Measurements from ENCODE around the gene RNF39.
"Not testable (repeated sequence)": the region's sequence is repeated elsewhere in the genome, so short reads cannot be mapped to it uniquely, and the experiment has no call there.

The RNF39 gene, protein sequence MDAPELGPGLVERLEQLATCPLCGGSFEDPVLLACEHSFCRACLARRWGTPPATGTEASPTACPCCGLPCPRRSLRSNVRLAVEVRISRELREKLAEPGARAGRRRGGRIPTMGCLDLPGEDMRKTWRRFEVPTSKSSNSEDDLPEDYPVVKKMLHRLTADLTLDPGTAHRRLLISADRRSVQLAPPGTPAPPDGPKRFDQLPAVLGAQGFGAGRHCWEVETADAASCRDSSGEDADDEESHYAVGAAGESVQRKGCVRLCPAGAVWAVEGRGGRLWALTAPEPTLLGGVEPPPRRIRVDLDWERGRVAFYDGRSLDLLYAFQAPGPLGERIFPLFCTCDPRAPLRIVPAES

DNA sequence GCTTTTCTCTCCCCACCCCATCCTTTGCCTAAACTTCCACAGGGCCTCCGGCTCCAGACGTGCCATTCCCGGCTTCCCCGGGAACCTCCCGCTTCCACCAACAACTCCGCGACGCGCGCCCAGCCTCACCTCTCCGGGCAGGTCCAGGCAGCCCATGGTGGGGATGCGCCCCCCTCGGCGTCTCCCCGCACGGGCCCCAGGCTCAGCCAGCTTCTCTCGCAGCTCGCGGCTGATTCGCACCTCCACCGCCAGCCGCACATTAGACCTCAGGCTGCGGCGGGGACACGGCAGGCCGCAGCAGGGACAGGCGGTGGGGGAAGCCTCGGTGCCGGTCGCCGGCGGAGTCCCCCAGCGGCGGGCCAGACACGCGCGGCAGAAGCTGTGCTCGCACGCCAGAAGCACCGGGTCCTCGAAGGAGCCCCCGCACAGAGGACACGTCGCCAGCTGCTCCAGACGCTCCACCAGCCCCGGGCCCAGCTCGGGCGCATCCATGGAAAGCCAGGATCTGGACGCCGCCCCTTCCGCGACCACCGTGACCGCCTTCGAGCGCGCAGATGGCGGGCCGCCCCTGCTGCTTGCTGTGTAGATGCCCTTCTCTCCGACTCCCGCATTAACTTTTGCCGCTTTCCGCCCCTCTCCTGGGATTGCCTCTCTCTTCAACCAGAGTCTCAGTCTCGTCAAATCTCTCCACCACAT is at the start of gene RNF39:
TSS of gene RNF39 (minus strand) at position 676 of the 696 bp plus-strand sequence. CDS start at position 492, 184 bp downstream.
- no peak for DNase-seq (ENCODE audit: low read depth)
- TF ChIP-seq, protein P1, sequence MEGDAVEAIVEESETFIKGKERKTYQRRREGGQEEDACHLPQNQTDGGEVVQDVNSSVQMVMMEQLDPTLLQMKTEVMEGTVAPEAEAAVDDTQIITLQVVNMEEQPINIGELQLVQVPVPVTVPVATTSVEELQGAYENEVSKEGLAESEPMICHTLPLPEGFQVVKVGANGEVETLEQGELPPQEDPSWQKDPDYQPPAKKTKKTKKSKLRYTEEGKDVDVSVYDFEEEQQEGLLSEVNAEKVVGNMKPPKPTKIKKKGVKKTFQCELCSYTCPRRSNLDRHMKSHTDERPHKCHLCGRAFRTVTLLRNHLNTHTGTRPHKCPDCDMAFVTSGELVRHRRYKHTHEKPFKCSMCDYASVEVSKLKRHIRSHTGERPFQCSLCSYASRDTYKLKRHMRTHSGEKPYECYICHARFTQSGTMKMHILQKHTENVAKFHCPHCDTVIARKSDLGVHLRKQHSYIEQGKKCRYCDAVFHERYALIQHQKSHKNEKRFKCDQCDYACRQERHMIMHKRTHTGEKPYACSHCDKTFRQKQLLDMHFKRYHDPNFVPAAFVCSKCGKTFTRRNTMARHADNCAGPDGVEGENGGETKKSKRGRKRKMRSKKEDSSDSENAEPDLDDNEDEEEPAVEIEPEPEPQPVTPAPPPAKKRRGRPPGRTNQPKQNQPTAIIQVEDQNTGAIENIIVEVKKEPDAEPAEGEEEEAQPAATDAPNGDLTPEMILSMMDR (conservative IDR thresholded peaks at IDR 0.05; ENCODE audit: low read length), result no peak
- H3K4me3 ChIP-seq (ENCODE audit: low read length), result peak within 1 kb of the TSS; percentile 5

DNA sequence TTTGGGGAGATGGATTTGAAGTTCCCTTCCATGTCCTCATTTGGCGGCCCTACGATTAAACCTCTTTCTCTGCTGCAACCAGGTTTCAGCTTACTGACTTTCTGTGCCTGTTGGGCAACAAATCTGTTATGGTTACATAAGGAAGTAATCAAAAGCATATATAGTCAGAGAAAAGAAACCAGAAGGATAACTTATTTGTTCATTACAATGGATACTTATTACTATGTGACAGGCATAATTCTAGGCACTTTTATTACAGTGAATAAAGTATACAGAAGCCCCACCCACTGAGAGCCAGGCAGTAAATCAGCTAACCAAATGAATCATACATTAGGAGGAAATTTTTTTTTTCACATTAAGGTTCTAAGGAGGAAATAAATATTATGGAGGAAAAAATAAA is 46.9 kb upstream of the RNF39 start:
- no peak overlapping the region for H3K4me3 ChIP-seq (ENCODE audit: low read length)
- peak; percentile 46 for DNase-seq (ENCODE audit: low read depth)
- TF ChIP-seq, protein P1 (conservative IDR thresholded peaks at IDR 0.05; ENCODE audit: low read length), result no peak

DNA sequence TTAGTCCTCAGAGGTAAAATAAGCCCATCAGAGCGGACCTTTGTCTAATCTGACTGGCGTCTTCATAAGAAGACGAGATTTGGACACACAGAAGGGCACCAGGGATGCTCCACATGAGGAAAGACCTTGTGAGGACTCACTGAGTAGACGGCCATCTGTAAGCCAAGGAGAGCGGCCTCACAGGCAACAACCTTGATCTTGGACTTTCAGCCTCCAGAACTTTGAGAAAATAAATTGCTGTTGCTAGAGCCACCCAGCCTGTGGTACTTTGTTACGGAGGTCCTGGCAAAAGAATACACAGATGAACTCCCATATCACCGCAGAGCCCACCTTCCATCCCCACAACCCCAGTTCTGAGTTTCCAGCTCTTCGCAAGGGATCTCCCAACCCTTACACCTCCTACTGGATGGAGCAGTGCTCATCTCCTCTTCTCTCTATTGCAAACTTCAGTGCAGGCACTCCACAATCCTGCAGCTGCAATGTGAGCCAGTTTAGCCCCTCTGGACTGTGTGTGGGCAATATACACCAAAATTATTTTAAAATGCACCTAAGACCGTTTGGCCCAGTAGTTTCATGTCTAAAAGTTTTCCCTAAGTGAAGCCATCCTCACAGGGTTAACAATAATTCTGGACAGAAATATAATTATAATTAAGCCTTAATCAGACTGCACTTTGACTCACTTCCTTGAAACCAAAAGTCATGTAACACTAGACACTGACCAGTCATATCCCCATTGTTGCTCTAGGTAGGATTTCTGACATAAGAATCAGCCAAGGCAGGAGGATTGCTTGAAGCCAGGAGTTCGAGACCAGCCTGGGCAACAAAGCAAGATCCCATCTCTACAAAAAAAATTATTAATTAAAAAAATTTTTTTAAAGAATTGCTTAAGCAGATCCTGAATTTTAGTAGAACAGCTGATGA is 46.1 kb upstream of the RNF39 start:
- no peak overlapping the region for H3K4me3 ChIP-seq (ENCODE audit: low read length)
- TF ChIP-seq, protein P1 (conservative IDR thresholded peaks at IDR 0.05; ENCODE audit: low read length), result no peak
- DNase-seq (ENCODE audit: low read depth), result no peak

DNA sequence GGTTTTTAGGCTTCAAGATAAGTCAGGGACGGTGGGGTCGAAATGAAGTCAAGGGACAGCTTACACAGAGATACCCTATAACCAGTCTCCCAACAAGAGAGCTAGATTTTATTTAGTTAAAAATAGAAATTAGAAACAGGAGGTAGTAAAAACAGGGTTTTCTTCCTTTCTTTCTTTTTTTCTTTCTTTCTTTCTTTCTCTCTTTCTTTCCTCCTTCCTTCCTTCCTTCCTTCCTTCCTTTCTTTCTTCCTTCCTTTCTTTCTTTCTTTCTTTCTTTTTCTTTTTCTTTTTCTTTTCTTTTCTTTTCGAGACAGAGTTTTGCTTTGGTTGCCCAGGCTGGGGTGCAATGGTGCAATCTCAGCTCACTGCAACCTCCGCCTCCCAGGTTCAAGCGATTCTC is 43.1 kb upstream of the RNF39 start:
- DNase-seq (ENCODE audit: low read depth); H3K4me3 ChIP-seq (ENCODE audit: low read length): not testable (repeated sequence)

DNA sequence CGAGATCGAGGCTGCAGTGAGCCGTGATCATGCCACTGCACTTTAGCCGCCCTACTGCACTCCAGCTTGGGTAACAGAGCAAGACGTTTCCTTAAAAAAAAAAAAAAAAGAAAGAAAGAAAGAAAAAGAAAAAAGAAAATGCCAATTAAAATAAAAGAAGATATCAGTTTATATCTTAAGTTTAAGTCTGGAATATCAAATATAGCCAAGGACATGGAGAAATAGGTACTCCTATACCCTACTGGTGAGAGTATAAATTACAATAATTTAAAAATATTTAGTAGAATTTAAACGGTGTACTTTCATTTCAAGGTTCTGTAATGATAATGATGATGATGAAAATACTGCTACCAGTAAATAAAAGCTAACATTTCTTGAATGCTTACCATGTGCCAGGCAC is 41.2 kb upstream of the RNF39 start:
- no peak overlapping the region for H3K4me3 ChIP-seq (ENCODE audit: low read length)
- no peak for DNase-seq (ENCODE audit: low read depth)
- TF ChIP-seq, protein P1 (conservative IDR thresholded peaks at IDR 0.05; ENCODE audit: low read length), result peak; percentile 11; the same call in 1 of the 2 replicates

DNA sequence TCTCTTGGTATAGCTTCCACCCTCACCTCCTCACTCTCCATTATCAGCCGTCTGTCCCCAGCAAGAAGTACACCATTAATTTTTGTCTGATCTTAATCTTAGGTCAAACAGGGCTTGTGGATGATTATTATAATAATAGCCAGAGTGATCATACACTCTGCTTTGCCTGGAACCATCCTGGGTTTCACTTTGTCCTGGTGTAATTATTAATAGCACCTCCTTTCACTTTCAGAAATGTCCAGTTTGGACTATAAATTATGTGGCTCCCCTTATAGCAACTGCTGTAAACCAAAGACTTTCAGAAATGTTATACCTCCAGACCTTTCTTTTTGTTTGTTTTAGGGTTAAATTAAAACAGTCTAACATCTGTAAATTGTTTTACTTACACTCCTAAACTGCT is 38.3 kb upstream of the RNF39 start:
- no peak overlapping the region for H3K4me3 ChIP-seq (ENCODE audit: low read length)
- DNase-seq (ENCODE audit: low read depth), result no peak
- TF ChIP-seq, protein P1 (conservative IDR thresholded peaks at IDR 0.05; ENCODE audit: low read length), result no peak
